Heart left ventricle (tissue), 16 donors: ENCODE measurements around the gene TMEM213. TPM values are rescaled to one million over a fixed set of nuclear protein-coding genes. Genes with fewer than 3 reads are reported as not detected.
A peak's percentile ranks its signal among the peaks of the same experiment; 100 is the strongest.

Source experiments
- ATAC-seq, 4 donors: fragments of 200-7000 bp; cut with Tn5 transposase; one replicate each; pipeline ENCODE4 v1.9.1; 2020 to 2022; ENCODE audit warnings: moderate library complexity in 4 of 4, mild to moderate bottlenecking in 3 of 4, moderate number of reproducible peaks in 1 of 4
- DNase-seq, 5 donors: peaks; one replicate each; pipeline ENCODE4 v3.0.0-alpha.2; 2020
- H3K27ac ChIP-seq, 12 donors: fragments of 200-600 bp; sonication (generic) in 4 of 12; one replicate each; pipeline versions ENCODE4 v1.5.0 to v1.8.0; 2016 to 2022; ENCODE audit warnings: mild to moderate bottlenecking in 2 of 12
- H3K27me3 ChIP-seq, 9 donors: fragments of 200-600 bp; sonication (generic) in 2 of 9; one replicate each; pipeline versions ENCODE4 v1.5.1 to v1.8.0; 2016 to 2022; ENCODE audit warnings: mild to moderate bottlenecking in 3 of 9
- H3K36me3 ChIP-seq, 9 donors: fragments of 200-600 bp; sonication (generic) in 2 of 9; one replicate each; pipeline versions ENCODE4 v1.5.0 to v1.8.0; 2018 to 2022; ENCODE audit warnings: mild to moderate bottlenecking in 2 of 9
- H3K4me1 ChIP-seq, 12 donors: fragments of 200-600 bp; sonication (generic) in 4 of 12; one replicate each; pipeline versions ENCODE4 v1.5.0 to v1.8.0; 2016 to 2022; ENCODE audit warnings: mild to moderate bottlenecking in 3 of 12
- H3K4me3 ChIP-seq, 12 donors: fragments of 200-600 bp; sonication (generic) in 4 of 12; one replicate each; pipeline versions ENCODE4 v1.5.0 to v1.8.0; 2017 to 2022; ENCODE audit warnings: mild to moderate bottlenecking in 9 of 12, moderate library complexity in 4 of 12
- H3K9me3 ChIP-seq, 12 donors: fragments of 200-600 bp; sonication (generic) in 4 of 12; one replicate each; pipeline versions ENCODE4 v1.5.0 to v1.8.0; 2016 to 2022; ENCODE audit warnings: mild to moderate bottlenecking in 1 of 12
- POLR2A ChIP-seq, 2 donors: fragments of 450-650 bp; IDR thresholded peaks; one replicate each; pipeline ENCODE4 v1.6.1; 2017; ENCODE audit warnings: antibody characterized with exemption in 2 of 2, mild to moderate bottlenecking in 2 of 2, moderate library complexity in 2 of 2
- WGBS, 4 donors: extraction: QIAGEN DNeasy Blood & Tissue Kit in 2 of 4; methylation state at CpG; one replicate each; pipeline versions ENCODE4 v1.1.5 to v1.1.7; 2013 to 2018; 5-methylcytosine and 5-hydroxymethylcytosine counted together
- intact Hi-C, 10 donors: fragments of 100-400 bp; cut with DNase I; formaldehyde crosslinking; loops; one replicate each; pipeline versions ENCODE4 v1.11.1 to v1.14.2; 2022
- polyA plus RNA-seq, 2 donors: library from polyadenylated mRNA; stranded (reverse); fragments of 200-250 nt; gene quantifications; one replicate each; pipeline ENCODE4 v1.2.3, GENCODE V29; 2013
- total RNA-seq, 9 donors: library from RNA; depleted of rRNA in 2 of 9; stranded (reverse); fragments of >200 nt in 2 of 9; fragmentation: NEBNext Ultra II Directional in 3 of 9; extraction: Animal tissue kit (Norgen Biotek cat#: 25700) in 3 of 9; gene quantifications; one replicate each; pipeline versions ENCODE4 v1.1.0 to v1.2.4, GENCODE V29; 2016 to 2023
- TF ChIP-seq, protein P1 (sequence below), 12 donors: fragments of 200-600 bp; sonication (generic) in 4 of 12; IDR thresholded peaks; one replicate each; pipeline versions ENCODE4 v1.5.0 to v1.8.0; 2018 to 2022; ENCODE audit warnings: antibody characterized with exemption in 12 of 12, mild to moderate bottlenecking in 5 of 12
- donor health status: ischemic (EF 13 %, LVEDD 7.1; RV severe dilation, severe dysfunction).
- donor health status: healthy with polysubstance abuse.
- donor health status: DM: no; HTN: yes; CAD: no.
- donor health status: DM: no; HTN: no; CAD: no.
- donor health status: ischemic (EF 25% LVEDD 6.9; RV normal size, moderate dysfunction).
- donor health status: ischemic (EF 25% LVEDD 5.7; RV mildly dilated, moderate dysfunction).
- donor health status: healthy.
- donor health status: DM: yes; HTN: yes; CAD: no.
- donor health status: ischemic (EF 35%, LVEDD 5.7; RV mildly dilated, moderate dysfunction).
- donor health status: nonischemic (EF 11% LVEDD 7.7; RV severe dilation, severe dysfunction).
- donor health status: DM: yes; HTN: yes; CAD: no.
- donor health status: PGD.
- donor health status: ischemic (EF 29% LVEDD 5.4; RV normal size, mild dysfunction).
- donor health status: nonischemic (EF 23%, LVEDD 6.1; RV moderate dilation, normal function).

The TMEM213 gene
- total and polyA plus RNA-seq, 11 donors, result not detected

- TF ChIP-seq, protein P1, sequence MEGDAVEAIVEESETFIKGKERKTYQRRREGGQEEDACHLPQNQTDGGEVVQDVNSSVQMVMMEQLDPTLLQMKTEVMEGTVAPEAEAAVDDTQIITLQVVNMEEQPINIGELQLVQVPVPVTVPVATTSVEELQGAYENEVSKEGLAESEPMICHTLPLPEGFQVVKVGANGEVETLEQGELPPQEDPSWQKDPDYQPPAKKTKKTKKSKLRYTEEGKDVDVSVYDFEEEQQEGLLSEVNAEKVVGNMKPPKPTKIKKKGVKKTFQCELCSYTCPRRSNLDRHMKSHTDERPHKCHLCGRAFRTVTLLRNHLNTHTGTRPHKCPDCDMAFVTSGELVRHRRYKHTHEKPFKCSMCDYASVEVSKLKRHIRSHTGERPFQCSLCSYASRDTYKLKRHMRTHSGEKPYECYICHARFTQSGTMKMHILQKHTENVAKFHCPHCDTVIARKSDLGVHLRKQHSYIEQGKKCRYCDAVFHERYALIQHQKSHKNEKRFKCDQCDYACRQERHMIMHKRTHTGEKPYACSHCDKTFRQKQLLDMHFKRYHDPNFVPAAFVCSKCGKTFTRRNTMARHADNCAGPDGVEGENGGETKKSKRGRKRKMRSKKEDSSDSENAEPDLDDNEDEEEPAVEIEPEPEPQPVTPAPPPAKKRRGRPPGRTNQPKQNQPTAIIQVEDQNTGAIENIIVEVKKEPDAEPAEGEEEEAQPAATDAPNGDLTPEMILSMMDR (IDR thresholded peaks at IDR 0.05), result no peak
- TF ChIP-seq POLR2A (IDR thresholded peaks at IDR 0.05), result no peak
- Histone ChIP-seq H3K4me3 (no peak overlapping the region), H3K27ac (no peak overlapping the region), H3K36me3 (no peaks in the 10 kb centered on the region), H3K27me3 (no peaks in the 10 kb centered on the region), H3K4me1 (peaks cover 0 to 11% (median 0%) of the 10 kb centered on the region in 12 donors), H3K9me3 (no peaks in the 10 kb centered on the region)
- DNase-seq (no peak), ATAC-seq (no peak)
- intact Hi-C loops, result no loop called here
- 43 to 52% (median 44%) methylated on average over 5 of the region's 5 CpGs for WGBS, 4 donors
Measured at GRCh38 chr7:138833596-138833995, 35.8 kb downstream of the TMEM213 start.

GRCh38 chr7:138834583-138834982 is 36.8 kb downstream of the TMEM213 start:
- intact Hi-C loops, result no loop called here
- Histone ChIP-seq H3K4me3 (no peak overlapping the region), H3K27ac (no peak overlapping the region), H3K4me1 (peaks cover 0 to 11% (median 0%) of the 10 kb centered on the region in 12 donors), H3K36me3 (no peaks in the 10 kb centered on the region), H3K9me3 (no peaks in the 10 kb centered on the region), H3K27me3 (no peaks in the 10 kb centered on the region)
- WGBS, 4 donors, result 94 to 99% (median 96%) methylated on average over 9 of the region's 9 CpGs
- no peak for ATAC-seq
- DNase-seq, result no peak
- TF ChIP-seq, protein P1 (IDR thresholded peaks at IDR 0.05), result no peak
- TF ChIP-seq POLR2A (IDR thresholded peaks at IDR 0.05), result no peak

- ATAC-seq, result no peak
- Histone ChIP-seq H3K9me3 (no peaks in the 10 kb centered on the region), H3K4me3 (no peak overlapping the region), H3K4me1 (peaks cover 0 to 11% (median 0%) of the 10 kb centered on the region in 12 donors), H3K27ac (no peak overlapping the region), H3K36me3 (no peaks in the 10 kb centered on the region), H3K27me3 (no peaks in the 10 kb centered on the region)
- WGBS, 4 donors, result 92 to 96% (median 94%) methylated on average over 11 of the region's 11 CpGs
- no peak for TF ChIP-seq POLR2A (IDR thresholded peaks at IDR 0.05)
- TF ChIP-seq, protein P1 (IDR thresholded peaks at IDR 0.05), result no peak
- no peak for DNase-seq
- intact Hi-C loops, result no loop called here
Measured at GRCh38 chr7:138835087-138835486, 37.3 kb downstream of the TMEM213 start.

- TF ChIP-seq, protein P1 (IDR thresholded peaks at IDR 0.05), result no peak
- TF ChIP-seq POLR2A (IDR thresholded peaks at IDR 0.05), result no peak
- intact Hi-C loops, result no loop called here
- Histone ChIP-seq H3K27ac (peak overlapping the region in 2 of 12 donors; percentile 8 to 23), H3K4me1 (peaks cover 0 to 11% (median 0%) of the 10 kb centered on the region in 12 donors), H3K9me3 (no peaks in the 10 kb centered on the region), H3K27me3 (no peaks in the 10 kb centered on the region), H3K36me3 (no peaks in the 10 kb centered on the region), H3K4me3 (peak overlapping the region in 9 of 12 donors; percentile 7 to 41 (median 33))
- 35 to 49% (median 37%) methylated on average over 13 of the region's 13 CpGs for WGBS, 4 donors
- DNase-seq (peak; percentile 30 to 57 (median 40)), ATAC-seq (peak in 3 of 4 donors; percentile 41 to 78 (median 57))
Measured at GRCh38 chr7:138837627-138838026, 39.8 kb downstream of the TMEM213 start.
